HG02588 (cell line): ENCODE measurements around the gene TCF12.
"Not testable (repeated sequence)": the region's sequence is repeated elsewhere in the genome, so short reads cannot be mapped to it uniquely, and the experiment has no call there.

Source experiments
- ATAC-seq: cut with Tn5 transposase; IDR thresholded peaks from one replicate; pipeline ENCODE4 v1.9.1; 2021; ENCODE audit warnings: mild to moderate bottlenecking, moderate library complexity; ENCODE audit not compliant: unreplicated experiment

Gene TCF12

DNA sequence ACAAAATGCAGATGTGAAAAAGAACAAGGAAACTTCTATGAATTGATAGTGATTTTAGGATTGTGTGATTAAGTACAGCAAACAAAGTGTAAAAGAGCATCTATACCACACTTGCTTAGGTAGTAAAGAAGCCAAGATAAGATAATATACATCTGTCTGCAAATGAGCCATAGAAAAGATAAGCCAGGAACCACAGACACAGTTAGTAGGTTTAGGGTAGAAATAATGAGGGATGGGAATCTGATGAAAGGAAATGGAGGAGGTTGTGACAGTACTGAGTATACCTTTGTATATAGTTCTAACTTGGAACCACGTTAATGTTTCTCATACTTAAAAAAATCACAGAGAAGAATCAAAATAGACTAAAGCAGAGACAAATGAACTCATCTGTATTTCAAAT is 54.0 kb downstream of the TCF12 start:
- no peak for ATAC-seq

DNA sequence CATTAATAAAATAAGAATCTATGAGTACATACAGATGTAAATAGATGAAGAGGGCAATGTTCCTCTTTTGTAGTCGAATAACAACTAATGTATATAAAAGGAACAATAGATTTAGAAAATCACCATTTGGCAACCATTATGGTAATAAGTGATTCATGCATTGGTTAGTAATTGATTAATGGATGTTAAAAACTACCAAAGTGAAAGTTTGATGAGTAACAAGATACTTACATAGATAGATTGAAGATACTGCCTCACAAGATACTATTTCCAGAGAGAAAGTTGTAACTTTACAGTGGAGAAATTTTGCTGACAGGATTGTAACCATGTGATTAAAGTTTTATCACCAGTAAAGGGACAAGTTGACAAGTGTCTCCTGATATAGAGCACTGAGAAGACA is 55.0 kb downstream of the TCF12 start:
- ATAC-seq, result no peak

- no peak for ATAC-seq
These were observed 58.8 kb downstream of the TCF12 start for GRCh38 chr15:56977232-56977631.

DNA sequence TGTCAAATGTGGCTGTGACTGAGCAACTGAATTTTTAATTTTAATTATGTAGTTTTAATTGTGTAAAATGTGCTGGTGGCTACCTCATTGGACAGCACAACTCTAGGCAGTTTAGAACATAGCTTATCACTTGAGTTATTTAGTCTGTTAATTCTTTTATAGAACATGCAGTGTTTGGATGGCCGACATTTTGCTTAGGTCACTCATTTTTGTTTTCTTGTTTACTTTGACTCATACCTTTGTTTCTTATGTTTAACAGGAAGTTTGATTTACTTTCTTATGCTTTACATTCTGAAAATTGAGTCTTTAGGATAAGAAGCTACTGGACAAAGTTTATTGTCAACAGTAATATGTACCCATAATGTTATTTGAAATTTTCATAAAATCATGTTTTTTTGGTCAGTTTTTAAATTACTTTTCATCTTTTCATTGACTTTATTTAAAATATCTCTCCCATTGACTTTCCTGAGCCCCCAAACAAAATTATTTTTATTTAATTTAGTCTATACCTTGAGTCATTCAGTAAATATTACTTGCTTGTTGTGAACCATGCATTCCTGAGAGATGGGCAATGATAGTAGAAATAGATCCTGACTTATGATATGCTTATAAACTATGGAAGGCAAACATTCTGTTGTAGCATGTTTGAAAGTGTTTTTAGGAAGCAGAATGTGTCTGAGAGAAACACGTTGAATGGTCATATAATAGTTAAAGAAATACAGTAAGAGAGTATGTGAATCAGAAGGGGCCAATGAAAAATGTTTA is 60.6 kb downstream of the TCF12 start:
- no peak for ATAC-seq

- no peak for ATAC-seq
These were observed 62.0 kb downstream of the TCF12 start for GRCh38 chr15:56980473-56980872.

GRCh38 chr15:56981160-56981559 is 62.7 kb downstream of the TCF12 start:
- ATAC-seq, result no peak

DNA sequence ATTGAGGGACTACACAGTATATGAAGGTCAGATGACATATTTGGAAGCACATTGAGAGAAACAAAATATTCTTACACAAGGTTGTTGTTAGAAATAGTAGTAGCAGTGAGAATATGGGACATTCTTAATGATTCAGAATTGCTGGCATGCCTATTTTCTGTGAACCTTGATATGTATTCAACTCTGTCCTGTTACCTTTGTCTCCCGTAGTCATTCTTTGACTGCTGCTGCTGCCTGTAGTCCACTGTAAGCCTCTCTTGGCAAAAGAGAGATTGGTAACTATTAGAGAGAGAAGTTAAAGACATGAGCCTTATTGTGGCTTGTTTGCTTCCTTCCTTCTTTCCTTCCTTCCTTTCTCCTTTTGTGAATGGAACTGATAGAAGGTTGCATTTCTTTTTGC is 64.5 kb downstream of the TCF12 start:
- no peak for ATAC-seq

GRCh38 chr15:56984681-56985481 is 66.4 kb downstream of the TCF12 start:
- ATAC-seq, result no peak

- no peak for ATAC-seq
These were observed 67.4 kb downstream of the TCF12 start for GRCh38 chr15:56985856-56986255.

GRCh38 chr15:56987286-56987685 is 68.8 kb downstream of the TCF12 start:
- no peak for ATAC-seq

GRCh38 chr15:56988219-56988618 is 69.8 kb downstream of the TCF12 start:
- ATAC-seq, result no peak

DNA sequence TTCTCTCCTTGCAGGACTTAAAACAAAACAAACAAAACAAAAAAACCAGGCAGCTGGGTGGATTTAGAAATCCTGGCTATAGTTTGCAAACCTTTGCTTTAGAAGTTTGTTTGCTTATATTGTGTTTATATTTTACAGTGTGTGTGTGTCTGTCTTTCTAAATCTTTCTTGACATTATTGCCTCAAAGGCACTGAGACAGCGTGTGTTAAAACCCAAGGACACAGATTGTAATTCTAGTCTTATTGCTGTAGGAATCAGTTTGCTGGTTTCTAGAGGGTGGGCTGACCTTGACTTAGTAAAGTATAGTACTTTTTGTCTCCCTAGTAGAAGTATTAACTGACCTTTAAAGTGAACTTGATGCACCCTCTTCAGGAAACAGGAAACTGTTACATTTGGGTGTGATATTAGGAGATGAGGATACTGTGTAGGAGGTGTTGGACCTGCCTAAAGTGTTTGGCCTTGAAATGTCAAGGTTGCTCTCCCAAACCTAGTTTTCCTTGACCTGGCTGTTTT is 71.0 kb downstream of the TCF12 start:
- ATAC-seq, result no peak

GRCh38 chr15:56991017-56991416 is 72.6 kb downstream of the TCF12 start:
- no peak for ATAC-seq

DNA sequence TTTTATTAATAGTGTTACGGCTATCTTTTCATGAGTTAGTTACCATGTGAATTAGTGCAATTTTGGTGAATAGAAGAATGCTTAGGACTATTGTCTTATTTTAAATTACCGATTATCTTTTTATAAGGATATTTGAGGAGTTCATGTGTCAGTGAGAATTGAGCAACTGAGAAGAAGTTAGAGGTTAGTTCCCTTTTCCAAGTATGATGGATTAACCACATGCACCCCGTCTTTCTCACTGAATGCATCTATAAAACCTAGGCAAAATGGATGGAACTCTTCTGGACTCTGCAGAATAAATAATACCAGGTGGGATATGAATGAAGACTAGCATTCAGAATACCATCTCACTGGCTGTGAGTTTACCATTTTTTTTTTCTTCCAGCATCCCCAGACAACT is 74.3 kb downstream of the TCF12 start:
- no peak for ATAC-seq

DNA sequence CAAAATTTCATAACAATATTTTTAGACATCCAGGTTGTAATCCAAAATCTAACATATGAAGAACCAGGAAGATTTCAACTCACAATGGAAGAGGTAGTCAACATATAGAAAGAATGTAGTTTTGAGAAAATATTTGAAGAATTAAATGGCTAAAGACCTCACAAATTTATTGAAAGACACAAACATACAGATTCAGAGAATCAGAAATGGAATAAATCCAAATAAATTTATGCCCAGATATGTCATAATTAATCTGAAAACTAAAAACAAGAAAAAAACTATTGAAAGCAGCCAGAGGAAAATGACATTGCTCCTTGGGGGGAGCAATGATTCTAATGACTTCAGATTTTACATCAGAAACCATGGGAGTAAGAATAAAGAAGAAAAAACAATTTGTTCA is 75.8 kb downstream of the TCF12 start:
- ATAC-seq, result no peak

DNA sequence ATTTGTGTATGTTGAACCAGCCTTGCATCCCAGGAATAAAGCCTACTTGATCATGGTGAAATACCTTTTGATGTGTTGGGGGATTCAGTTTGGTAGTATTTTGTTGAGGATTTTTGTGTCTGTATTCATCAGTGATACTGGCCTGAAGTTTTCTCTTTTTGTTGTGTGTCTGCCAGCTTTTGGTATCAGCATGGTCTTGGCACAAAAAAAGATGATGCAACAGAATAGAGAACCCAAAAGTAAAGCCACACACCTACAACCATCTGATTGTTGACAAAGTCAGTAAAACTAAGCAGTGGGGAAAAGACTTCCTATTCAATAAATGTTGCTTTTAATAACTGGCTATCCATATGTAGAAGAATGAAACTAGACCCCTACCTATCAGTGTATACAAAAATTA is 77.6 kb downstream of the TCF12 start:
- ATAC-seq, result no peak

- ATAC-seq, result no peak
These were observed 78.5 kb downstream of the TCF12 start for GRCh38 chr15:56996746-56997470.

DNA sequence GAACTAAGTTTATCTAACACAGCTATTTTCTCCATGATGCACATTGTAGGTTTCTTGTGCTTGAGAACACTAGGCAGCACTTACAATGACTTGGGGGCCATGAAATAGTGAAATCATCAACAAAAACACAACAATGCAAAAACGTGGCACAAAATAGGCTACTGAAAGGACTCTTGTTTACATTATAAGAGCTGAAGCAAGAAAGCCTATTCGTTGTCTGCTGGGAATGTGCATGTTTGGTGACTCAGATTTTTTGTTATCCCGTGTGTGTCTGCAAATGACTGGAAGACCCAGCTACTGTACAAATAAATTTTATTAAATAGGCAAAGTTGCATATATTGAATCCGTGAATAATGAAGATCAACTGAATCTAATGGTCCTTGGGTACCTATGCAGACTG is 85.0 kb downstream of the TCF12 start:
- ATAC-seq, result no peak

DNA sequence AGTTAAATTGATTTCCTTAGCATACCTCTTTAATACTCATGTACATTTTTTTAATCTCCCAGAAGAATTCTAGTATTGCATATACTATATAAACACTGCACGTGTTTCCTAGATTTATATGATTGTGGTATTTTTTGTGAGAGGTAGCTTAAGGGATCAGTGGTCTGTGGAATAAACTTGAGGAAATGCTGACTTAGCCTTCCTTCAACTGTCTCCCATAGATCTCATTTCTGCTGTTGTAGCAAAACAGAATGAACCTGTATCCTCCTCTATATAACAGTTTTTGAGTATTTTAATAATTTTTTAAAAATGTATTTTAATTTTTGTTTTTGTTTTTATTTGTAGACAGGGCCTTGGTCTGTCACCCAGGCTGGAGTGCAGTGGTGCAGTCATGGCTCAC is 86.8 kb downstream of the TCF12 start:
- ATAC-seq, result no peak

DNA sequence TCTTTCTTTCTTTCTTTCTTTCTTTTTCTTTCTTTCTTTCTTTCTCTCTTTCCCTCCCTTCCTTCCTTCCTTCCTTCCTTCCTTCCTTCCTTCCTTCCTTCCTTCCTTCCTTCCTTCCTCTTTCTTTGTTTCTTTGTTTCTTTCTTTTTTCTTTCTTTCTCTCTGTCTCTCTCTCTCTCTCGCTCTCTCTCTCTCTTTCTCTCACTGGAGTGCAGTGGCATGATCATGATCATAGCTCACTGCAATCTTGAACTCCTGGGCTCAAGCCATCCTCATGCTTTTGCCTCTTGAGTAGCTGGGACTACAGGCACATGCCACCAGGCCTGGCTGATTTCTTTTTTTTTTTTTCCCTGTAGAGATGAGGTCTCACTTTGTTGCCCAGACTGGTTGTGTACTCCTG is 89.4 kb downstream of the TCF12 start:
- not testable (repeated sequence) for ATAC-seq

DNA sequence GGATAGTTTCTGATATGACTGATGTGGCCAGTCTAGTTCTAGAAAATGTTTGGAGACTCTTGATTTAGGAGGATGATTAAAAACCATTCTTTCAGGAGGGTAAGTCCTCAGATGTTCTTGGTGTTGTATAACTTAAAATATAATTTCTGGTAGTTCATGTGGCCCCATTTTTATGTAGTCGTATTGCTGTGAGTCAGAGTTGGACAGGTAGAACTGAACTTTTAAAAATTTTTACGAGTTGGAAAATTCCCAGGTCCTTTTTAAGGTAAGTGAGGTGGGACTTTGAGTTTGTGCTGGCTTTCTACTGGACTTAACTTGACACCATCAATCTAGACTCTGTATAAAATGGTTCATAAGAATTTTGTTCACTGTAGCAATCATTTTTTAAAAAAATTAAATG is 92.3 kb downstream of the TCF12 start:
- ATAC-seq, result no peak

GRCh38 chr15:57012556-57012955 is 94.1 kb downstream of the TCF12 start:
- ATAC-seq, result no peak
